ENCODE data around the gene XYLT2.
A peak's percentile ranks its signal among the peaks of the same experiment; 100 is the strongest.
"Not testable (repeated sequence)": the region's sequence is repeated elsewhere in the genome, so short reads cannot be mapped to it uniquely, and the experiment has no call there.

Gene XYLT2

DNA sequence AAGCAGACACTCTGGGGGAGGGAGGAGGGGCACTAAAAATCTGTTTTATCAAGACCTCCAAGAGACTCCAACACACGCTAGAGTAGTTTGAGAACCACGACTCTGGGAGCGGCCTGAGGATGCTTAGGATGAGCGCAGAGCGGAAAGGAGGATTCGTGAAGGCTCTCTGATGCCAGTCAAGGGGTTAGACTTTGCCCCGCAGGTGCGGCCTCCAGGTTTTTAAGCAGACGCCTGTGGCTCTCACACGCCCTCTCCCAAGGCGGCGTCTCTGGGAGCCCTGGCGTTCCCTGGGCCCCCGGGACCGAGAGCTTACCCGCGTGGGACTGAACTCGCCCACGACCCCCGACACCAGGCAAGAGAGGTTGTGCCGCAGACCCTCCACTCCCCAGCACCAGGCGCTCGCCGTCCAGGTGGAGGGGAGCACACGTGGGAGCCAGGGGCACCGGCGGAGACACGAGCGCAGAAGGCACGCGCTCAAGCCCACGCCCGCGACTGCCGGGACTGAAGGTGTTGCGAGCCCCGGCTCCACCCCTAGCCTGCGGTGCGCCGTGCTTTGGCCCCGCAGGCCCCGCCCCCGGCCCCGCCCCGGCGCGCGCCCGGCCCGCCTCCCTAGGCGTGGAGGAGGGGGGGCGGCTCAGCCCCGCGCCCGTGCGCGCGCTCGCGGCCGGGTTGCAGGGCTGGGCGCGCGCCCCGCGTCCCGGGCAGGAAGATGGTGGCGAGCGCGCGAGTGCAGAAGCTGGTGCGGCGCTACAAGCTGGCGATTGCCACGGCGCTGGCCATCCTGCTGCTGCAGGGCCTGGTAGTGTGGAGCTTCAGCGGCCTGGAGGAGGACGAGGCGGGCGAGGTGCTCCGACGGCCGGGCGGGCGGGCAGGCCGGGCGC, at the start of gene XYLT2:
Gene XYLT2 (plus strand): TSS at position 695 of the 881 bp plus-strand sequence. CDS start 15 bp downstream, at position 710.
- peak; percentile 89 to 92 for DNase-seq

GRCh38 chr17:50297407-50297865, 48.5 kb upstream of the XYLT2 start:
- peak; percentile 81 for DNase-seq

DNA sequence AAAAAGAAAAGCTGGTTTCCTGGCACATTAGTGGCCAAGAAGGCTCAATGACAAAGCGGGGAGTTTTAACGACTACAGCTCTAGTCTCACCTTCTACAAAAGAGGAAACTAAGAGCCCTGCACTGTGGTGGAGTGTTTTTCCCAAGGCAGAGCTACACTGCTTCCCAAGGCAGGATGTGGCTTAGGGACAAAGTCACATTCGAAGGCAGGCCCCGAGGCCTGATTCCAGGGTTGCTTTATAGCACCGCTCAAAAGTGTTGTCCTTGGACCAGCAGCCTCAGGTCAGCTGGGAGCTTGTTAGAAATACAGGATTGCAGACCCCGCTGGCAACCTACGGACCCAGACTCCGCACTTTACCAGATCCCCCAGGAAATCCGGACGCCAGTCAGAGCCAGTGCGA, 47.9 kb upstream of the XYLT2 start:
- no peak for DNase-seq

GRCh38 chr17:50299776-50300175, 46.1 kb upstream of the XYLT2 start:
- DNase-seq, result no peak

GRCh38 chr17:50300824-50301223, 45.1 kb upstream of the XYLT2 start:
- not testable (repeated sequence) for DNase-seq

- no peak for DNase-seq
These were observed 43.9 kb upstream of the XYLT2 start for GRCh38 chr17:50301891-50302584.

DNA sequence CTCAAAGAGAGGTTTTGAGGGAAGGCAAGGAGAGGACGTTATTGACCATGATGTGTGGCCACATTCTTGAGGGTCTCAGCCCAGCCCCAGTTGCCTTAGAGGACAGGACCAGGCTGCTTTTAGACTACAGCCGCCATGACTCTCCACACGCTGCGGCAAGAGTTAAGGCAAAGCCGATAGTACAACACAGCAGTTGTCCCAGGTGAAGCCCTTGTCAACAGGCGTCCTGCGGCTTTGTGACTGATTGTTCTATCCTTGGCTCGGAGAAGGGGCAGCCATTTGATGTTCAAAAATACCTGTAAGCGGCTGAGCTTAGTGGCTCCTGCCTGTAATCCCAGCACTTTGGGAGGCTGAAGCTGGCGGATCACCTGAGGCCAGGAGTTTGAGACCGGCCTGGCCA, 42.9 kb upstream of the XYLT2 start:
- DNase-seq, result no peak

- DNase-seq, result no peak
These were observed 42.3 kb upstream of the XYLT2 start for GRCh38 chr17:50303596-50303995.

- no peak for DNase-seq
These were observed 41.0 kb upstream of the XYLT2 start for GRCh38 chr17:50304781-50305404.

GRCh38 chr17:50307654-50308053, 38.3 kb upstream of the XYLT2 start:
- no peak for DNase-seq

DNA sequence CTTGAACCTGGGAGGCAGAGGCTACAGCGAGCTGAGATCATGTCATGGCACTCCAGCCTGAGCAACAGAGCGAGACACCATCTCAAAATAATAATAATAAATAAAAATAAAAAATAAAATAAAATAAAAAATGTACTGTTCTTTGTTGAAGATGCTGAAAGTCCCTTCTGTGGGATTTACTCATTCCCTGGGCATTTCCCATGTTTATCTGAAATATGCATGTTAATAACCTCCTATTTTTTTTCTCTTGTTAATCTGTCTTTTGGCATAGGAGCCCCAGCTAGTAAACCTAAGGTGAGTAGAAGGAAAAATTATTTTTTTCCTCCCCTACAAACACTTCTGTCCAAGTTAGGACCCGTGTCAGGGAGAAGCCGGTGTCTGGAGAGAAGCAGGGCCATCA, 37.3 kb upstream of the XYLT2 start:
- DNase-seq, result no peak

- DNase-seq, result no peak
These were observed 35.3 kb upstream of the XYLT2 start for GRCh38 chr17:50310455-50311111.

DNA sequence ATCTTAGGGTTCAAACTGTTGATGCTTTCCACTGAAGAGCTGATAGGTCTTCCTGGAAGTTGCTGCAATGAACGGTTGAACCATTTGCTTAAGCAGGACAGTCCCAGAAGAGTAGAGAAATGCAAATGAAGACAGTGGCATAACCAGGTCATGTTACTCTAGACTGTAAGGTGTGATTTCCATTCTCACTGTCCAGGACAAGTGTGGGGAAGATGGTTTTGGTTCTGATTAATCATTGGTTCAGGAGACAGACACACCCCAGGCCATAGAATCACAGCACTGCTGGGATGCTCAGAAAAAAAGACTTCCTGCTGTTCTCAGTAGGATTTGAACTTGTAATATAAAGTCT, 34.8 kb upstream of the XYLT2 start:
- no peak for DNase-seq

GRCh38 chr17:50311483-50311882, 34.4 kb upstream of the XYLT2 start:
- no peak for DNase-seq

GRCh38 chr17:50312308-50312707, 33.6 kb upstream of the XYLT2 start:
- DNase-seq, result no peak

- no peak for DNase-seq
These were observed 31.4 kb upstream of the XYLT2 start for GRCh38 chr17:50314456-50315011.

GRCh38 chr17:50316016-50316587, 29.8 kb upstream of the XYLT2 start:
- DNase-seq, result no peak

DNA sequence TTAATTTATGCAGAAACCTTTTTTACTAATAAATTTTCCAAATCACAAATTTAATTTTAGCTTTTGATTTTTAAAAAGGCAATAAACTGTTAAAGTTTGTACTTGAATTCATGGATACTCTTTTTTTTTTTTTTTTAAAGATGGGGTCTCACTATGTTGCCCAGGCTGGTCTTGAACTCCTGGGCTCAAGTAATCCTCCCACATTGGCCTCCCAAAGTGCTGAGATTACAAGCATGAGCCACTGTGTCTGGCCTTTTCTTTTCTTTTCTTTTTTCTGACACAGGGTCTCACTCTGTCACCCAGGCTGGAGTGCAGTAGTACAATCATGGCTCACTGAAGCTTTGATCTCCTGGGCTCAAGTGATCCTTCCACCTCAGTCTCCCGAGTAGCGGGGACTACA, 29.3 kb upstream of the XYLT2 start:
- DNase-seq, result not testable (repeated sequence)

- DNase-seq, result no peak
These were observed 28.8 kb upstream of the XYLT2 start for GRCh38 chr17:50317121-50317520.

DNA sequence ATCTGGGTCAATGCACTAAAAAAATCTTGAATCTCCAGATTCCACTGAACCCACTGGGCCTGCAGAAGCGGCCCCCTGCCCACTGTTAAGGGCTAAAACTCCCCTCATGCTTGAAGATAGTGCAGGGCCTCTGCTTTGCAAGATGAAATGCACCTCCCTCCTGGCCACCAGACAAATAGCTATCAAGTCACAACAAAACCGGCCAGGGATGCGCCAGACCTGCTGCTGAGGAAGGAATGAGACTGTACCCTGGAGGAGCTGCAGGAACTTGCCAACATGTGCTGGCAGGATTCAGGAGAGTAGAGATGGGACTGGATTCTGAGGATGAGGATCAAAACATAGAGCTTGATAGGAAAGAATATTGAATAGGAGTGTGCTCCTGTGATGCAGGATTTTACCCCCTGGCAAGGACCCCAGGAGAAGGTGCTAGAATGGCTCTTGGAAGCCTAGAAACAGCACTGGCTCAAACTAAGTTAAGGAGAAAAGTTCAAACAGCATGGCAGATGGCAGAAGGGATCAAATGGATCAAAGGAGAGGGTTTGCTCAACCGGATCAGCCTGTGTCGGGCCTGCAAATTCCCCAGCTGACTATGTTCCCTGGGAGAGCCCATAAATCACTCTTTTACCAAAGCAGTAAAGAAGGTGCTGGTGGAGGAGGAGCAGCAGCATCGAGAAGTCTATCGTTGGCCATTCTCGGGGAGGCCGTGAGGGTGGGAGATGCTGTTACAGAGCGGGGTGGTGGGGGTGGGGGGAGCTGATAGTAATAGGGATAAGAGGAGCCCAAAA, 27.2 kb upstream of the XYLT2 start:
- DNase-seq, result no peak

DNA sequence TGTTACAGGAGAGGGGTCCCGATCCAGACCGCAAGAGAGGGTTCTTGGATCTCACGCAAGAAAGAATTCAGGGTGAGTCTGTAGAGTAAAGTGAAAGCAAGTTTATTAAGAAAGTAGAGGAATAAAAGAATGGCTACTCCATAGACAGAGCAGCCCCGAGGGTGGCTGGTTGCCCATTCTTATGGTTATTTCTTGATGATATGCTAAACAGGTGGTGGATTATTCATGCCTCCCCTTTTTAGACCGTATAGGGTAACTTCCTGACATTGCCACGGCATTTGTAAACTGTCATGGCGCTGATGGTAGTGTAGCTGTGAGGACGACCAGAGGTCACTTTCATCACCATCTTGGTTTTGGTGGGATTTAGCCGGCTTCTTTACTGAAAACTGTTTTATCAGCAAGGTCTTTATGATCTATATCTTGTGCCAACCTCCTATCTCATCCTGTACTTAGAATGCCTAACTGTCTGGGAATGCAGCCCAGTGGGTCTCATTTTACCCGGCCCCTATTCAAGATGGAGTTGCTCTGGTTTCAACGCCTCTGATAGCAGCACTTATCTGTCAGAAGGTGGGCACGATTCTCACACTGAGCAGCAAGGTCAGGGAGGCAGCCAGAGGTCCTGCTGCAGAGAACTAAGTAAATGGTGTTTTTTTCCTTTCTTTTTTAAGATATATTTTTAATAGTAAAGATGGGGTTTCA, 26.5 kb upstream of the XYLT2 start:
- DNase-seq, result no peak
